SK-N-SH treated with all-trans-retinoic acid at 6 μM for 48 hours (cell line): ENCODE results near the gene HYAL4.

Experiments used
- ATAC-seq: fragments of 200-7000 bp; cut with Tn5 transposase; 3 replicates; pipeline ENCODE4 v1.9.1; 2020; ENCODE audit warnings: mild to moderate bottlenecking, moderate library complexity
- ARNTL ChIP-seq: fragments of 450-650 bp; formaldehyde crosslinking; IDR thresholded peaks from 2 replicates; pipeline ENCODE4 v1.5.0; 2020; ENCODE audit warnings: low read depth, mild to moderate bottlenecking, moderate library complexity, borderline replicate concordance
- ESRRG ChIP-seq: fragments of 250-450 bp; sonication (Bioruptor Pico); IDR thresholded peaks from 2 replicates; pipeline ENCODE4 v1.6.1; 2021; ENCODE audit warnings: mild to moderate bottlenecking
- GLIS3 ChIP-seq: fragments of 250-450 bp; sonication (Bioruptor Pico); IDR thresholded peaks from 2 replicates; pipeline ENCODE4 v1.5.0; 2020; ENCODE audit warnings: mild to moderate bottlenecking, moderate library complexity
- PPARA ChIP-seq: fragments of 250-450 bp; sonication (Bioruptor Pico); IDR thresholded peaks from 2 replicates; pipeline ENCODE4 v1.5.0; 2020; ENCODE audit warnings: mild to moderate bottlenecking, borderline replicate concordance
- RARB ChIP-seq: fragments of 250-450 bp; sonication (Bioruptor Pico); IDR thresholded peaks from 2 replicates; pipeline ENCODE4 v1.8.0; 2021; ENCODE audit warnings: mild to moderate bottlenecking, moderate library complexity
- SNAI2 ChIP-seq: fragments of 250-450 bp; sonication (Bioruptor Pico); IDR thresholded peaks from 2 replicates; pipeline ENCODE4 v1.5.0; 2020; ENCODE audit warnings: mild to moderate bottlenecking, moderate library complexity
- TCF4 ChIP-seq: fragments of 250-450 bp; sonication (Bioruptor Pico); IDR thresholded peaks from 2 replicates; pipeline ENCODE4 v1.8.0; 2021; ENCODE audit warnings: mild to moderate bottlenecking, moderate library complexity, borderline replicate concordance
- TOX ChIP-seq: fragments of 250-450 bp; sonication (Bioruptor Pico); IDR thresholded peaks from 2 replicates; pipeline ENCODE4 v1.8.0; 2021; ENCODE audit warnings: mild to moderate bottlenecking, moderate library complexity, borderline replicate concordance
- ZFP30 ChIP-seq: fragments of 450-650 bp; formaldehyde crosslinking; IDR thresholded peaks from 2 replicates; pipeline ENCODE4 v1.5.0; 2022; ENCODE audit warnings: mild to moderate bottlenecking, moderate library complexity
- ZNF565 ChIP-seq: fragments of 450-650 bp; formaldehyde crosslinking; conservative IDR thresholded peaks from 2 replicates; pipeline ENCODE4 v1.5.0; 2020; ENCODE audit warnings: low read depth, mild to moderate bottlenecking, moderate library complexity
- ZNF70 ChIP-seq: fragments of 450-650 bp; formaldehyde crosslinking; IDR thresholded peaks from 2 replicates; pipeline ENCODE4 v1.5.0; 2020; ENCODE audit warnings: mild to moderate bottlenecking, moderate library complexity
- ZNF8 ChIP-seq: fragments of 450-650 bp; formaldehyde crosslinking; IDR thresholded peaks from 2 replicates; pipeline ENCODE4 v1.5.0; 2020; ENCODE audit warnings: mild to moderate bottlenecking, moderate library complexity
- TF ChIP-seq, protein P1 (sequence below): fragments of 250-450 bp; sonication (Bioruptor Pico); IDR thresholded peaks from 2 replicates; pipeline ENCODE4 v1.8.0; 2021; ENCODE audit warnings: low read depth, mild to moderate bottlenecking, moderate library complexity, borderline replicate concordance
- TF ChIP-seq, protein P2 (sequence below): fragments of 250-450 bp; sonication (Bioruptor Pico); IDR thresholded peaks from 2 replicates; pipeline ENCODE4 v1.5.1; 2021; ENCODE audit warnings: mild to moderate bottlenecking, moderate library complexity
- TF ChIP-seq, protein P3 (sequence below): fragments of 250-450 bp; sonication (Bioruptor Pico); IDR thresholded peaks from 2 replicates; pipeline ENCODE4 v1.5.0; 2020; ENCODE audit warnings: mild to moderate bottlenecking, moderate library complexity

The HYAL4 gene

DNA sequence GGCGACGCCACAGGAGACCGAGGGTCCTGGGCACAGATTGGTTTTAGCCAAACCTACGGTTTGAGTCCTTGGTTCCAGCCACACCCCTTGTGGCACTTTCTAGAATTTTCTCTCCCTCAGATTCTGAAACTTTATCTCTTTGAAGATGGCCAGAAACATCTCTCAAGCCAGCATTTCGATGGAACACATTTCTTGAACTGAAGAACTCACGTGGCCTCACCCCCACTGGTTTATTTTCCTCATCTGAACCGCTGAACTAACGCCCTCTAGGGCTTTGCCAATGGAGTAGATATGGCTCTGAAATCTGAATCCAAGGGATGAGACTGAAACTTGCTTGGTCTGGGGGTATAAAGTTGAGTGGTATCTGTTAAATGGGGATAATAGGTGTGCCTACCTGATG, 73.3 kb downstream of the HYAL4 start (continued):
- TF ChIP-seq TOX (CRISPR knock-in tag), result no peak
- no peak for TF ChIP-seq RARB (CRISPR knock-in tag)
- no peak for TF ChIP-seq SNAI2

DNA sequence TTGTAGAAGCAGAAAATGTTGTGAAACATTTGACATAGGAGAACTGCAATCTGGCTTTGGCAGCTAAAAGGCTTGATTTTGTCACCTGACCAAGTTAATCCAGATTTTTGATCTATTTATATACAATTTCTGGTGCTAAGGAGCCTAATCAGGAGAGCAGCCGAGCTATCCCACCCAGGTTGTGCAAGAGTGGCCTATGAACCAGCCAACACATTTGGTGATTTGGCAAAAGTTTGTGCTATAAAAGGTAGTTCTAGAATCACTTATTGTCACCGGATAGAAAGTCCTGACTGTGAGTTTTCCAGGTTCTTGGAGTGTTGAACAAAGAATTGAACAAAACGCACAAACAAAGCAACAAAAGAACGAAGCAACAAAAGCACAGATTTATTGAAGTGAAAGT, 78.6 kb downstream of the HYAL4 start:
- TF ChIP-seq ZNF70 (CRISPR knock-in tag) (no peak), ZNF565 (no peak), GLIS3 (CRISPR knock-in tag) (no peak), ZNF8 (CRISPR knock-in tag) (no peak), ZFP30 (no peak), PPARA (no peak), RARB (CRISPR knock-in tag) (no peak), TOX (CRISPR knock-in tag) (no peak), ESRRG (CRISPR knock-in tag) (no peak)
- TF ChIP-seq, protein P1, sequence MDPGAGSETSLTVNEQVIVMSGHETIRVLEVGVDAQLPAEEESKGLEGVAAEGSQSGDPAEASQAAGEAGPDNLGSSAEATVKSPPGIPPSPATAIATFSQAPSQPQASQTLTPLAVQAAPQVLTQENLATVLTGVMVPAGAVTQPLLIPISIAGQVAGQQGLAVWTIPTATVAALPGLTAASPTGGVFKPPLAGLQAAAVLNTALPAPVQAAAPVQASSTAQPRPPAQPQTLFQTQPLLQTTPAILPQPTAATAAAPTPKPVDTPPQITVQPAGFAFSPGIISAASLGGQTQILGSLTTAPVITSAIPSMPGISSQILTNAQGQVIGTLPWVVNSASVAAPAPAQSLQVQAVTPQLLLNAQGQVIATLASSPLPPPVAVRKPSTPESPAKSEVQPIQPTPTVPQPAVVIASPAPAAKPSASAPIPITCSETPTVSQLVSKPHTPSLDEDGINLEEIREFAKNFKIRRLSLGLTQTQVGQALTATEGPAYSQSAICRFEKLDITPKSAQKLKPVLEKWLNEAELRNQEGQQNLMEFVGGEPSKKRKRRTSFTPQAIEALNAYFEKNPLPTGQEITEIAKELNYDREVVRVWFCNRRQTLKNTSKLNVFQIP (CRISPR knock-in tag), result no peak
- TF ChIP-seq, protein P2, sequence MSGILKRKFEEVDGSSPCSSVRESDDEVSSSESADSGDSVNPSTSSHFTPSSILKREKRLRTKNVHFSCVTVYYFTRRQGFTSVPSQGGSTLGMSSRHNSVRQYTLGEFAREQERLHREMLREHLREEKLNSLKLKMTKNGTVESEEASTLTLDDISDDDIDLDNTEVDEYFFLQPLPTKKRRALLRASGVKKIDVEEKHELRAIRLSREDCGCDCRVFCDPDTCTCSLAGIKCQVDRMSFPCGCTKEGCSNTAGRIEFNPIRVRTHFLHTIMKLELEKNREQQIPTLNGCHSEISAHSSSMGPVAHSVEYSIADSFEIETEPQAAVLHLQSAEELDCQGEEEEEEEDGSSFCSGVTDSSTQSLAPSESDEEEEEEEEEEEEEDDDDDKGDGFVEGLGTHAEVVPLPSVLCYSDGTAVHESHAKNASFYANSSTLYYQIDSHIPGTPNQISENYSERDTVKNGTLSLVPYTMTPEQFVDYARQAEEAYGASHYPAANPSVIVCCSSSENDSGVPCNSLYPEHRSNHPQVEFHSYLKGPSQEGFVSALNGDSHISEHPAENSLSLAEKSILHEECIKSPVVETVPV, result no peak
- TF ChIP-seq, all 23 proteins: peak for 0
- no peak for ATAC-seq

DNA sequence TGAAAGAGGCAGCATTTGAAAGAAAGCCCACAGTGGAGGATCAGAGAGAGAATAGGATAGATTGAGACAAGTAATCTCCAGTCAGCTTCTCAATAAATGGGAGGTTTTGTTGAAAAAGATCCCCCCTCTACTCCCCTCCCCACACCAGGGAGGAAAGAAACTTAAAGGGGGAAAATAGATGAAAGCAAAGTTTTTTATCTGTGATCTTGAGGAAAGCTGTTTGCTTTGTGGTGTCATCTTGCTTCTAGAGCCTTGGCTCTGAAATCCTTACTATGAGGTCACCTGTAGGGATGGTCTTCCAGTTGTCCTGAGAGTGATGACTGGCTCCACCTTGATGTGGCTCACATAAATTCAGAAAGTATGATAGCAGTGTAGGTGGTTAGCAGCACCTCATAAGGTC, 80.0 kb downstream of the HYAL4 start, which contains the start of gene SPAM1:
Gene SPAM1 (plus strand): TSS at position 301 of the 400 bp plus-strand sequence. CDS start 28,330 bp downstream, outside the sequence.
- no peak for ATAC-seq
- TF ChIP-seq SNAI2, result no peak
- no peak for TF ChIP-seq TCF4 (CRISPR knock-in tag)
- TF ChIP-seq, protein P3, sequence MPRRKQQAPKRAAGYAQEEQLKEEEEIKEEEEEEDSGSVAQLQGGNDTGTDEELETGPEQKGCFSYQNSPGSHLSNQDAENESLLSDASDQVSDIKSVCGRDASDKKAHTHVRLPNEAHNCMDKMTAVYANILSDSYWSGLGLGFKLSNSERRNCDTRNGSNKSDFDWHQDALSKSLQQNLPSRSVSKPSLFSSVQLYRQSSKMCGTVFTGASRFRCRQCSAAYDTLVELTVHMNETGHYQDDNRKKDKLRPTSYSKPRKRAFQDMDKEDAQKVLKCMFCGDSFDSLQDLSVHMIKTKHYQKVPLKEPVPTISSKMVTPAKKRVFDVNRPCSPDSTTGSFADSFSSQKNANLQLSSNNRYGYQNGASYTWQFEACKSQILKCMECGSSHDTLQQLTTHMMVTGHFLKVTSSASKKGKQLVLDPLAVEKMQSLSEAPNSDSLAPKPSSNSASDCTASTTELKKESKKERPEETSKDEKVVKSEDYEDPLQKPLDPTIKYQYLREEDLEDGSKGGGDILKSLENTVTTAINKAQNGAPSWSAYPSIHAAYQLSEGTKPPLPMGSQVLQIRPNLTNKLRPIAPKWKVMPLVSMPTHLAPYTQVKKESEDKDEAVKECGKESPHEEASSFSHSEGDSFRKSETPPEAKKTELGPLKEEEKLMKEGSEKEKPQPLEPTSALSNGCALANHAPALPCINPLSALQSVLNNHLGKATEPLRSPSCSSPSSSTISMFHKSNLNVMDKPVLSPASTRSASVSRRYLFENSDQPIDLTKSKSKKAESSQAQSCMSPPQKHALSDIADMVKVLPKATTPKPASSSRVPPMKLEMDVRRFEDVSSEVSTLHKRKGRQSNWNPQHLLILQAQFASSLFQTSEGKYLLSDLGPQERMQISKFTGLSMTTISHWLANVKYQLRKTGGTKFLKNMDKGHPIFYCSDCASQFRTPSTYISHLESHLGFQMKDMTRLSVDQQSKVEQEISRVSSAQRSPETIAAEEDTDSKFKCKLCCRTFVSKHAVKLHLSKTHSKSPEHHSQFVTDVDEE (CRISPR knock-in tag), result no peak
- TF ChIP-seq ARNTL (CRISPR knock-in tag), result no peak
- TF ChIP-seq PPARA, result no peak
- no peak for TF ChIP-seq TOX (CRISPR knock-in tag)
